MV-4-11 (cell line): ENCODE data around the gene OR13C9.
"Not testable (repeated sequence)": the region's sequence is repeated elsewhere in the genome, so short reads cannot be mapped to it uniquely, and the experiment has no call there.

Experiments
- DNase-seq: peaks from one replicate; lab custom pipeline; 2025; lab: John Stamatoyannopoulos, UW

Gene OR13C9, protein sequence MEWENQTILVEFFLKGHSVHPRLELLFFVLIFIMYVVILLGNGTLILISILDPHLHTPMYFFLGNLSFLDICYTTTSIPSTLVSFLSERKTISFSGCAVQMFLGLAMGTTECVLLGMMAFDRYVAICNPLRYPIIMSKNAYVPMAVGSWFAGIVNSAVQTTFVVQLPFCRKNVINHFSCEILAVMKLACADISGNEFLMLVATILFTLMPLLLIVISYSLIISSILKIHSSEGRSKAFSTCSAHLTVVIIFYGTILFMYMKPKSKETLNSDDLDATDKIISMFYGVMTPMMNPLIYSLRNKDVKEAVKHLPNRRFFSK

DNA sequence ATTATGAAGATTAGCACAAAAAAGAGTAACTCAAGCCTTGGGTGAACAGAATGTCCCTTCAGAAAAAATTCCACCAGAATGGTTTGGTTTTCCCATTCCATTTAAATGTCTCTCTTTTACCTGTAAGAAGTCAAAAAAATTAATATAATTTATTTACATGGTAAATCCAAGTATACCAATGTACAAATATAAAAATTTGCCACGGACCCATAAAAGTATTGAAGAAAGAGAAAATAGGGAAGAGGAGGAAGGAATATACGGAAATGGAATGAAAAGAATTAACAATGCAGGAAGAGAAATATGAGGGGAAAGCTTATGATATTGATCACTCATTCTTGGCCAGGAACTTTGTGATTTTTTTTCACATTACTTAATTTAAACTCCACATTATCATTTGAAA, at the start of gene OR13C9:
Gene OR13C9 (minus strand): TSS at position 101 of the 400 bp plus-strand sequence. CDS start 0 bp downstream, at position 101.
- DNase-seq: no peak

DNA sequence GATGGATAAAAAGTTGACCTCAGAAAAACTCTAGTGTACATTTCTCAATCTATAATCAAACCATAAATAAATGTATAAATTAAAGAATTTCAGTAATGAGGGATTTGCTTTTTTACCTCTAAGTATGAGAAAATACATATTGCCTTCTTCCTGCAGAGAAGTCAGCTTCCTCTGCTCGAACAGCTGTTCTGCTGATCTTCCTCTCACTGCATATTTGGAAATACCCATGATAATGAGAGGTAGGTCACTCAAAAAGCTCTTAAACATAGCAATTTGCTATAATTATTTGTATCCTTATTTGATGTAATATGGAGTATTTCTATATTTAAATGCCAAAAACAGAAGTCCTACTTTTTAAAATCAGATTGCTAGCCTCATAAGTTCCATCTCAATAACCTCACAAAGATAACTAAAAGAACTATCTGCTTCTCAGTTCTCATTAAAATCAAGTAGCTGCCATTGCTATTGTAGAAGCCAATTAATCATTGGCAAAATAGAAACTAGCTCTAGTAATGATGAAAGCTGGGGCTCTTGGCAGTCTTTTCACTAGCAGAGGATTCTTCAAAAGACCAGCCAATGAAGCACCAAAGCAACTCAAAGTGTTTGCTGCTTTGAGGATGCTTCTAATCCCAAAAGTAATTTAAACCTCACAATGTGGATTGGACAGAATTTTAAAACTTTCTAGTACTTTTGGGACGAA, 40.6 kb upstream of the OR13C9 start:
- no peak for DNase-seq

DNA sequence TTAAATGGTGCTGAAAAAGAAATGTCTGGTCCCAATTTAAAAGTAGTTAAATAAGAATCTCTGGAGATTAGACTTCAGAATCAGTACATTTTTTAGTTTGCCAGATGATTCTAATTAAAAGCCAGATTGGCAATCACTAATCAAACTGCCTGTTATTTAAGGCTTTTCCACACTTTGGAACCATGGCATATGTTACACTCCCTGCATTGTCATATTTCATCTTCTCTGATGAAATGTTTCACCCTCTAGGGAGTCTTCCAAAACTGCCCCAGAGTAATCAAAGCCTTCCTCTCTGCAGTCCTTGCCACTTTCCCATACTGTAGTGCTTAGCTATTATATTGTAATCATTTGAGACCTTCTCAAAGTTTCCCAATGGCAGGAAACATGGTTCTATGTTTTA, 17.5 kb upstream of the OR13C9 start:
- DNase-seq: no peak

DNA sequence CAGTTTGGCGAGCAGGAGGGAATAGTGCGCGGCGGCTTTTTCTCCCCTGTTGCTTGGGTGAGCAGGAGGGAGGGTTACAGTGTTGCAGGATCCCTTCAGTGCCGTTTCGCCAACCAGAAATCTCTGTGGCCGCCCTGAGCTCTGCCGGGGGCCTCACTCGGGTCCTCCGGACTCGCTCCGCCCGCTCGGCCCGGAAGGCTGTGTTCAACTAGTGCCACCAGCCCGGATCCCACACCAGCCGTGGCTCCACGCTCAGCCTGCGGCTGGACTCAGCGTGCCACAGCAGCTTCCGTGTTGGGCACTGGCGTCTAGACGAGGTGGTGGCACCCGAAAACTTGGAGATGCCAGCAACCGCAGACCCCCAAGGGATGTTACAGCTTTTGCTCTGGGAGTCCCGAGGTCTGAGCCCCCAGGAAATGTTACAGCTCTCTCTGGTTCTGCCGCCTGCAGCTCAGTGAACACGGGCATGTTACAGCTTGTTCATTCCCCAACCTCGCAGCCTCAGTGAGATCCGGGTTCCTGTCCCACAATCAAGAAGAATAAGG, 16.0 kb upstream of the OR13C9 start:
- DNase-seq: no peak

DNA sequence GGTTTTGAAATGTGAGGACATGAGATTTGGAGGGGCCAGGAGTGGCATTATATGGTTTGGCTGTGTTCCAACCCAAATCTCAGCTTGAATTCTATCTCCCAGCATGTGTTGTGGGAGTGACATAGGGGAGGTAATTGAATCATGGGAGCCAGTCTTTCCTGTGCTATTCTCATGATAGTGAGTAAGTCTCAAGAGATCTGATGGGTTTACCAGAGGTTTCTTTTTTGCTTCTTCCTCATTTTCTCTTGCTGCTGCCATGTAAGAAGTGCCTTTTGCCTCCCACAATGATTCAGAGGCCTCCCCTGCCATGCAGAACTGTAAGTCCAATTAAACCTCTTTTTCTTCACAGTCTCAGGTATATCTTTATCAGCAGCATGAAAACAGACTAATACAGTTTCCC, 8.0 kb upstream of the OR13C9 start:
- DNase-seq: not testable (repeated sequence)

DNA sequence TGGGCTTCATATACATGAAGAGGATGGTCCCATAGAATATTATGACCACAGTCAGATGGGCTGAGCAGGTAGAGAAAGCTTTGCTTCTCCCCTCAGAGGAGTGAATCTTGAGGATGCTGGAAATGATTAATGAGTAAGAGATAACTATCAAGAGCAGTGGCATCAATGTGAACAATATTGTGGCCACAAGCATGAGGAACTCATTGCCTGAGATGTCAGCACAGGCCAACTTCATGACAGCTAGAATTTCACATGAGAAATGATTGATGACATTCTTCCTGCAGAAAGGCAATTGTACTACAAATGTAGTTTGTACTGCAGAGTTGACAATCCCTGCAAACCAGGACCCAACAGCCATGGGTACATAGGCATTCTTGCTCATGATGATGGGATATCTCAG, 586 bp downstream of the OR13C9 start:
- DNase-seq: no peak

DNA sequence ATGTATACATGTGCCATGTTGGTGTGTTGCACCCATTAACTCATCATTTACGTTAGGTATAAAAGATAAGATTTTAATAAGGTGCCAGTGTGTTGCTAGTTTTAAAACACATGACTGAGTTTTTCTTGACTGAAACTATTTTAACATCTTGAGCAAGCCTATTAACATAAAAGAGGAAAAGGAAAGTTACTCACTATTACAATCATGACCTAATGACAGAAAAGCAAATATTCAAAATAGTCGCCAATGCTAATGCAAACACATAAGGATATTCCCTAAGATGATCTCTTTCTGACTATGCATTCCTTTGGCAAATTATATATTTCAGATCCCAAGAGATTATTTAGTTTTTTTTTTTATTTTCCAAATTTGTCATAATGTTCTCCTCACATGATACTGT, 6.8 kb downstream of the OR13C9 start:
- DNase-seq: no peak

DNA sequence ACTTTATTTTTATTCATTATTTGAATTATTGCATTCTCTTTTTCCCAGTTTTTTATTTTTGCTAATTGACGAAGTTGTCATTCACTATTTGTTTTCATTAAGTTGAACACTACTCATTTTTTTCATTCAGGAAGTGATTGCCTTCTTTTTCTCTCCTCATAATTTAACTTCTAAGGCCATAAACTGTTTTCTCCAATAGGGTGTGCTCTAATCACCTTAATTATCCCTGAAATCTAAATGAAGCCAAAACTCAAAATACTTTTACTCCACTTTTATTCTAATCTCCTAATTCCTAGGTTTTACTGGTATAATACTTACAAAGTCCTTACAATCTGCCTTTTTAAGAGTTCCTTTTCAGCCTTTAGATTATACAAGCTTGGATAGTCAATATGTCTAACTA, 9.7 kb downstream of the OR13C9 start:
- peak; percentile 8 for DNase-seq

DNA sequence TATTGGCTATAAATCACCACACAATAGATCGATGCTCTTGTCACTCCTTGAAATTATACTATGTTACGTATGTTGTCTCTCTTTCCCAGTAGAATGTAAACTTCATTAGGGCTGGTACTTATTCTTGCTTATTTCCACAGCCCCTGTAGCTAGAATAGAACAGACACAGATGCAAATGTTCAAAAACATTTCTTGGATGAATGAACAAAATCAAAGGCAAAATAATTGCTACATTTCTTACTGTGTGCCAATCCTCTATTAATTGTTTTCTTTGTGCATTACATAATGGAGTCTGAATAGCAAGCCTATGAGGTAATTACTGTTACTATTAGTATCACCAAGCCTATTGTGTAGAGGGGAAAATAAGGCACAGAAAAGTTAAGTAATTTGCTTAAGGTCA, 11.9 kb downstream of the OR13C9 start:
- DNase-seq: no peak

DNA sequence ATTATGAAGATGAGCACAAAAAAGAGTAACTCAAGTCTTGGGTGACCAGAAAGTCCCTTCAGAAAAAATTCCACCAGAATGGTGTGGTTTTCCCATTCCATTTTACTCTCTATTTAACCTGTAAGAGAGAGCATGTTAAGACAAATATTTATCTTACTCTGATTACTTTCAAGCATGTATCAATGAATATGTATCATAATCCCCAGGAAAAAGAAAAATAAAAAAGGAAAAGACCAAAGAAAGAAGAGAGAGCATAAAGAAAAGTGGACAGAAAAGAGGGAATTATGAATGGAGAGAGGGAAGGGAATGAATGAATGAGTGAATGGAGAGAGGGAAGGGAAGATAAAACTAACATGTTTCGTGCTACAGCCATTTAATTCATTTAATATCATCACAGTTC, 12.5 kb downstream of the OR13C9 start, which contains the start of gene OR13C2:
Gene OR13C2 (minus strand): TSS at position 101 of the 400 bp plus-strand sequence. CDS start 0 bp downstream, at position 101.
- not testable (repeated sequence) for DNase-seq

DNA sequence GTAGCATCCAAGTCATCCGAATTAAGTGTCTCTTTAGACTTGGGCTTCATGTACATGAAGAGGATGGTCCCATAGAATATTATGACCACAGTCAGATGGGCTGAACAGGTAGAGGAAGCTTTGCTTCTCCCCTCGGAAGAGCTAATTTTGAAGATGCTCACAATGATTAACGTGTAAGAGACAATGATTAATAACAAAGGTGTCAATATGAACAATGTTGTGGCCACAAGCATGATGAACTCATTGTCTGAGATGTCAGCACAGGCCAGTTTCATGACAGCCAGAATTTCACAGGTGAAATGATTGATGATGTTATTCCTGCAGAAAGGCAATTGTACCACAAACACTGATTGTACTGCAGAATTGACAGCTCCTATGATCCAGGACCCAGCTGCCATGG, 13.2 kb downstream of the OR13C9 start:
- DNase-seq: no peak

DNA sequence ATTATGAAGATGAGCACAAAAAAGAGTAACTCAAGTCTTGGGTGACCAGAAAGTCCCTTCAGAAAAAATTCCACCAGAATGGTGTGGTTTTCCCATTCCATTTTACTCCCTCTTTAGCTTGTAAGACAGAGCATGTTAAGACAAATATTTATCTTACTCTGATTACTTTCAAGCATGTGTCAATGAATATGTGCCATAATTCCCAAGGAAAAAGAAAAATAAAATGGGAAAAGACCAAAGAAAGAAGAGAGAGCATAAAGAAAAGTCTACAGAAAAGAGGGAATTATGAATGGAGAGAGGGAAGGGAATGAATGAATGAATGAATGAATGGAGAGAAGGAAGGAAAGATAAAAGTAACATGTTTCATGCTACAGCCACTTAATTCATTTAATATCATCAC, 18.7 kb downstream of the OR13C9 start, which contains the start of gene OR13C5:
Gene OR13C5 (minus strand): TSS at position 101 of the 400 bp plus-strand sequence. CDS start 0 bp downstream, at position 101.
- DNase-seq: not testable (repeated sequence)

DNA sequence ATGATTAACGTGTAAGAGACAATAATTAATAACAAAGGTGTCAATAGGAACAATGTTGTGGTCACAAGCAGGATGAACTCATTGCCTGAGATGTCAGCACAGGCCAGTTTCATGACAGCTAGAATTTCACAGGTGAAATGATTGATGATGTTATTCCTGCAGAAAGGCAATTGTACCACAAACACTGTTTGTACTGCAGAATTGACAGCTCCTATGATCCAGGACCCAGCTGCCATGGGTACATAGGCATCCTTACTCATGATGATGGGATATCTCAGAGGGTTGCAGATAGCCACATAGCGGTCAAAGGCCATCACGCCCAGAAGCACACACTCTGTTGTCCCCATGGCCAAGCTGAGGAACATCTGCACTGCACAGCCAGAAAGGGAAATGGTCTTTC, 19.3 kb downstream of the OR13C9 start:
- not testable (repeated sequence) for DNase-seq

DNA sequence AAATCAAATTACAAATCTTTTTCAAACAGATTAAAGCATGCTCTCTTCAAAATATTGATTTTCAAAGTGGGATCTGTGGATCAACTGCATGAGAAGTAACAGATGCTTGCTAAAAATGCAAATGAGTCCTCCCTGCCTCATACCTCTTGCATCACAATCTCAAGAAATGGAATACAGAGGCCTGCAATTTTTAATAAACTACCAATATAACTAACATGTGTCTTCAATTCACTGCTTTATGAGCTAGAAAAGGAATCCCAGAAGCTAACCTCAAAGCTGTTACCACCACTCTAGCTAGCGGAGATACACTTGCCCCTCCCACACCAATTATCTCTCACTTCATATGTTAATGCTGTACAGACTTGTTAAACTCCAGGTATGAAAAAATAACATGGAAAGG, 28.4 kb downstream of the OR13C9 start:
- DNase-seq: no peak

DNA sequence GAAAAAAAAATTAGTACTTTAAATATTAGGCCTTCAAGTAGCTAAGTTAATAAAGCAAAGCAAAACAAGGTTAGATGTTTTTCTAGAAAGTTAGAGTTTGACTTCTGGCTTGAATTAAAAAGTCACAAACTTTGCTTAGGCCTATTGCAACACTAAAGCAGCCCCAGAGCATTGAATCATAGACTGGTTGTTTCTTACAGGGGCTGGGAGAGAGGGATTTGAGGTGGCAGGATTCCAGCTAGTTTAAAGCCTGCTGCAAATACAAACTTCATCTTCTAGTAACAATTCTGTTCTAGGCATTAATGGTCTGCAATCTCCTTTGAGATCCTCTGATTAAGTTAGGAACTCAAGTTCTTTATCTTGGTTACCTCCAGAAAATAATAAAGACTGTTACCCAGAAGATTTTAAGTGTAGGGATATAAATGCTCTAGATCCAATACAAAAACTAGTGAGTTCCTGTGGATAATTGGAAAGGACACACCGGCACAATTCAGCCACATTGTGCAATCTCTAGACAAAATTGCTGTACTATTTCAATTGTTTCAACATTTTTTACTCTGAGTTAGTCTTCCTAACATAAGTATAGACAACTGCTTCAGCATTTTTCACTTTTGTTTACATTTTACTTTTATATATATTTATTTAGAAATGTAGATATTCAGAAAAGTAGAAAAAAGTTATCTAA, 31.4 kb downstream of the OR13C9 start:
- no peak for DNase-seq

DNA sequence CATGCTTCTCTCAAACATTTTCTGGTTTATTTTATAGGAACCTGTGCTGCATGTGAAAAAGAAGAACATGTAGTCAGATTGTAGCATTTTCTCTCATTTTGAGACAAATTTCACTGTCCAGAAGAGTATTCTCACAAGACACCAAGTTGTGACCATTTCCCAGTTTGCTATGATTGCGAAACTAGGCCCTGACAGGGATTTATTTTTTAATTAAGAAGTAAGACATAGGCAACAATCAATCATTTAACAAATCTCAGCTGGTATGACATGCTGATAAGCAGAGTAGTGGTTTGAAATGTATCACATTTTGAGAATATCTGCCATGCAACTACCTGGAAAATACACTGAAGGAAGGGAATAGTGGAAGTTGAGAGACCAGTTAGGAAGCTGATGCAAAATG, 37.4 kb downstream of the OR13C9 start:
- DNase-seq: no peak

DNA sequence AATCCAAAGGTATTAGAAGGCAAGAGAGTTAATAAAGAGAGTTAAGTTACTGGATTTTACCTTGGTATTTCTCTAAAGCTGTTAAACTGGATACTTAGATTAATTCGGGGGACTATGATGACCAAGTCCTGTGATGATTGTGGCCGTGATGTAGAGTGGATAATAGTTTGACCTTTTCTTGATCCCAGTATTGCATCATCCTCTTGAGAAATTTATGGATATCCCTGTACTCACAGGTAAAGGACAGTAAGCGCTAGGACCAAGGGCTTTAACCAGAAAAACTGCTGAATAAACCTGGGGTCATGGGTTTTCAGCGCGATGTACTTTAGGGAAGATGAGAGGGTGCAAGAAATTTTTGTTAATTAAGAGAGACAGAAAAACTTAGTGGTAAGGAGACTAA, 40.7 kb downstream of the OR13C9 start:
- no peak for DNase-seq

DNA sequence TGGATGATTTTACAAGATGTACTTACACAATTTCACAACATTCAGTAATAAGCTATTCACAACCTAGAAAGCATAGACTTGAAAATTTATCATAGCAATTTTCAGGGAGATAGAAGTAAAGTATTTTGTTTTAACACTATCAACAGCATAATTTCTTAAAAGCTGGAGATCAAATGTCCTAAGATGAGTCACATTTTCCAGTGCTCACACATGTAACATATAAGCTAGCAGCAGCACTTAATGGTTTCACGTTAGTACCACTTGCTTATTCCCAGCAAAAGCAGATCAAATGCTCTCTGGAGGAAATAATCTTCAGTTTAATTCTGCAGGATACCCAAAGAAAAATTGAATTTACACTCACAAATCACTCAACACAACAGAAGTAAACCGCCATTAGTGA, 42.5 kb downstream of the OR13C9 start:
- DNase-seq: no peak

DNA sequence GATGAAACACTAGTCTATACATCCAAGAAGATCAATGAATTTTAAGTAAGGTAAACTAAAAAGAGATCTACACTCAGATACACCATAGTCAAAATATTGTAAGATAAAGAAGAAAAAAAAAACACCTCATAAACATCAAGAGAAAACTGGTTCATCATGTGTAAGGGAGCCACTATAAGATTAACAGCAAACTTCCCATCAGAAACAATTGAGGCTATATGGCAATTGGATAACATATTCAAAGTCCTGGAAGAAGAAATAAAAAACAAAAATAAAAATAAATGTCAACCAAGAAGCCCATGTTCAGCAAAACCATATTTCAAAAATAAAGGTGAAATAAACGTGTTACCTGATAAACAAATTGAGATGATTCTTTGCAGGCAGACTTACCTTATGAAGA, 45.4 kb downstream of the OR13C9 start:
- DNase-seq: no peak

DNA sequence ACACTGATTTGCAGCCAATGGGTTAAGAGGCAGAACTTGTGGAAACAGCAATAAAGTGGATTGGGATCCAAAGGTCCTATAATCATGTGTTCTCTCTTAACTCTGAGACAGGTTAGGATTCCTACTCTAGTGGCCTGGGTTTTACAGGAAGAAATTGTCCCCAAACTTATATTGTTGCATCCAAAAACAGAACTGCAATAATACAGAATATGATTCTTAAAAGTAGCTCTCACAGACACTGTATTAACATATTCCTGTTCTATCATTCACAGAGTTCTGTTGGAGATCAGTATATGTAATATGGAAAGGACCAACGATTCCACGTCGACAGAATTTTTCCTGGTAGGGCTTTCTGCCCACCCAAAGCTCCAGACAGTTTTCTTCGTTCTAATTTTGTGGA, 49.1 kb downstream of the OR13C9 start, which contains the start of gene OR13C8:
Gene OR13C8 (plus strand): TSS at position 301 of the 400 bp plus-strand sequence. CDS start 0 bp downstream, at position 301.
- DNase-seq: no peak
